Measurements from ENCODE around the gene UBE2K. TPM values are rescaled to one million over a fixed set of nuclear protein-coding genes. Genes with fewer than 3 reads are reported as not detected.
"Not testable (repeated sequence)": the region's sequence is repeated elsewhere in the genome, so short reads cannot be mapped to it uniquely, and the experiment has no call there.

Gene UBE2K
- polyA plus RNA-seq, 4 donors = 79.6 to 97.7 (median 90.4) TPM

- DNase-seq (ENCODE audit: low read depth in 4 of 4, low spot score in 2 of 4) = not testable (repeated sequence)
Observed at GRCh38 chr4:39721273-39721672, 23.3 kb downstream of the UBE2K start.

DNA sequence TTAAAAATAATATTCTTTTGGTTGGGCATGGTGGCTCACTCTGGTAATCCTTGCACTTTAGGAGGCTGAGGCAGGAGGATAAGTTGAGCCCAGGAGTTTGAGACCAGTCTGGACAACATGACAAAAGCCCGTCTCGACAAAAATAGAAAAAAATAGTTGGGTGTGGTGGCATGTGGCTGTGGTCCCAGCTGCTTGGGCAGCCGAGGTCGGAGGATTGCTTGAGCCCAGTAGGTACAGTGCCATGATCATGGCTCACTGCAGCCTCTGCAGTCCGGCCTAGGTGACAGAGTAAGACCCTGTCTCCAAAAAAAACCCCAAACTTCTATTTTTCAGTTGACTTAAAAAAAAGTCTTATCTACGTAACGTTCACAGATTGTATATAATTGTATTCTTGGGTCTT lies 23.9 kb downstream of the UBE2K start:
- DNase-seq (ENCODE audit: low read depth in 4 of 4, low spot score in 2 of 4) = no peak

DNA sequence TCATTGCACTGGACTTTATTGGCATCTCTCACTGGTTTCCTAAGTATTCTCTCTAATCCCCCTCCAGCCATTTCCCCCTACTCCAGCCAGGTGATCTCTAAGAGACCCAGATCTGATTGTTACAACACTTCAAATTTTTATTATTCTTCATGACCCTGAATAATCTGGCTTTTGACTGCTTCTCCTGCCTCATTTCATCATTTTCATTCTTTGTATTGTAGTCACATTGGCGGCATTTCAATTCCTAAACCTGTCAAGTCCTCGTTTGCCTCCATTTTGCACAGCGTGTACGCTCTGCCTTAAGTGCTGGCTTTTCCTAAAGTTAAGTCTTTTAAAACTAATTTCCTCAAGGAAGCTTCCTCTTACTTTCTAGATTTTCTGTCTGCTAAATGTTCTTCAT lies 31.6 kb downstream of the UBE2K start:
- no peak for DNase-seq (ENCODE audit: low read depth in 4 of 4, low spot score in 2 of 4)

DNA sequence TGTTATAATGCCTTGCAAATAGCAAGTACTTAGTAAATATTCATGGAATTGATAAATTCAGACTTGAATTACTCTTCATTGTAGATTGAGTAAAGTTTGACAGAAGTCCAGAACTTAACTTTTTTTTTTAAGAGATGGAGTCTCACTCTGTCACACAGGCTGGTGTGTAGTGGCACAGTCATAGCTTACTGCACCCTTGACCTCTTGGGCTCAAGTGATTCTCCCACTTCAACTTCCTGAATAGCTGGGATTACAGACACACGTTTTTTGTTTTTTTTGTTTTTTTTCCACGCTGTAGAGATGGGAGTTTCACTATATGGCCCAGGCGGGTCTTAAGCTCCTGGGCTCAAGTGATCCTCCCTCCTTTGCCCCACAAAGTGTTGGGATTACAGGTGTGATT lies 32.1 kb downstream of the UBE2K start:
- no peak for DNase-seq (ENCODE audit: low read depth in 4 of 4, low spot score in 2 of 4)

DNA sequence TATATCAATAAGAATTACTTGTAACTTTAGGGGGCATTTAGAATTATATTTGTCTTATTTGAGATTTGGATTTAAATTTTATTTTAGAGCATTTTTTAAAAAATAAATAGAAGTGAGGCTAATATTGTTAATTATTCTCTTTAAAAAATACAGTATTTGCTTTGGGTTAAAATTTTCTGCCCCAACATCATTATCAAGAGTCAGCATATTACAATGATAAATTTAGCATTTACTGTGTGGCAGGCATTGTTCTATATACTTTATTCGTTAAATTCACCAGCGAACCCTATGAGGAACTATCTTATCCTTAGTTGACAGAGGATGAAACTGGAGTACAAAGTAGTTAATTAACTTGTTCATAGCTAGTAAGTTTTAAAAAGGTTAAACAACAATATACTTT lies 34.0 kb downstream of the UBE2K start:
- DNase-seq (ENCODE audit: low read depth in 4 of 4, low spot score in 2 of 4) = no peak

- no peak for DNase-seq (ENCODE audit: low read depth in 4 of 4, low spot score in 2 of 4)
Observed at GRCh38 chr4:39732728-39733127, 34.8 kb downstream of the UBE2K start.

DNA sequence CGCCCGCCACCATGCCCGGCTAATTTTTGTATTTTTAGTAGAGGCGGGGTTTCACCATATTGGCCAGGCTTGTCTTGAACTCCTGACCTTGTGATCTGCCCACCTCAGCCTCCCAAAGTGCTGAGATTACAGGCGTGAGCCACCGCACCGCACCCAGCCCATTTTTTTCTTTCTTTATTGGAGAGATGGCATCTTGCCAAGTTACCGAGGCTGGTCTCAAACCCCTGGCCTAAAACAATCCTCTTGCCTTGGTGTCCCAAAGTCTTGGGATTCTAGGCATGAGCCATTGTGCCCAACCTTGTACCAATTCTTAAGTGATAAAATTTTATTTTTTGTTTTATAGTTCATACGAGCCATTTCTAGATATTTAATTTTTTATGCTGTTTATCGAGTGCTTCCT lies 41.7 kb downstream of the UBE2K start:
- DNase-seq (ENCODE audit: low read depth in 4 of 4, low spot score in 2 of 4) = not testable (repeated sequence)

- DNase-seq (ENCODE audit: low read depth in 4 of 4, low spot score in 2 of 4) = no peak
Observed at GRCh38 chr4:39741401-39741800, 43.5 kb downstream of the UBE2K start.

- no peak for DNase-seq (ENCODE audit: low read depth in 4 of 4, low spot score in 2 of 4)
Observed at GRCh38 chr4:39745920-39746319, 48.0 kb downstream of the UBE2K start.

GRCh38 chr4:39750216-39750615 lies 52.3 kb downstream of the UBE2K start:
- DNase-seq (ENCODE audit: low read depth in 4 of 4, low spot score in 2 of 4) = no peak

DNA sequence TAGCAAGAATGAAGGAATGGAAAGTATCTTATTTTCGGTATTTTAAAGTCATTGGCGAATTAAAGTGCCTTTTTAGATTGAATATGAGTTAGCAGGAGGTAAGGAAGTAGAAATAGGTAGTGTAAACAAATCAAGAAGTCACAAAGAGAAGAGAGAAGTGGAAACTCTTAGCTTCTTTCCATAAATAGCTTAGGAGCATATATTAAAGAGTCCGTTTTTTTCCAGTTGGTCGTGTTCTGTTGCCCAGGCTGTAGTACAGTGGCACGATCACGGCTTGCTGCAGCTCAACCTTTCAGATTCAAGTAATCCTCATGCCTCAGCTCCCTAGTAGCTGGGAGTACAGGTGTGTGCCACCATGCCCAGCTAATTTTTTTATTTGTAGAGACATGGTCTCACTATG lies 56.4 kb downstream of the UBE2K start:
- no peak for DNase-seq (ENCODE audit: low read depth in 4 of 4, low spot score in 2 of 4)

- DNase-seq (ENCODE audit: low read depth in 4 of 4, low spot score in 2 of 4) = no peak
Observed at GRCh38 chr4:39756159-39756558, 58.2 kb downstream of the UBE2K start.

DNA sequence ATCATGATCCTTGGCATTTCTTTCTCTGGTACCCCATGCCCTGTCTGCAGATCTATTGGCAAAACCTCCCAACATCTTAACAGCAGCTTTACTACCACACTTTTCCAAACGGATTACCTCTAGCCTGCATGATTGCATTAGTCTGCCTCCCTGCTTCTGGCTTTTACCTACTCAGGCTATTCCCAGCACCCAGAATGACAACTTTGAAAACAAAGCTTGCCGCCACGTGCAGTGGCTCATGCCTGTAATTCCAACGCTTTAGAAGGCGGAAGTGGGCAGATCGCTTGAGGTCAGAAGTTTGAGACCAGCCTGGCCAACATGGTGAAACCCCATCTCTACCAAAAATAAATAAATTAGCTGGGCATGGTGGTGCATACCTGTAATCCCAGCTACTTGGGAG lies 60.2 kb downstream of the UBE2K start:
- no peak for DNase-seq (ENCODE audit: low read depth in 4 of 4, low spot score in 2 of 4)

- DNase-seq (ENCODE audit: low read depth in 4 of 4, low spot score in 2 of 4) = no peak
Observed at GRCh38 chr4:39759569-39759968, 61.6 kb downstream of the UBE2K start.

- no peak for DNase-seq (ENCODE audit: low read depth in 4 of 4, low spot score in 2 of 4)
Observed at GRCh38 chr4:39761005-39761667, 63.2 kb downstream of the UBE2K start.

GRCh38 chr4:39763714-39764572 lies 66.0 kb downstream of the UBE2K start:
- DNase-seq (ENCODE audit: low read depth in 4 of 4, low spot score in 2 of 4) = peak in 1 of 4 donors; percentile 3

DNA sequence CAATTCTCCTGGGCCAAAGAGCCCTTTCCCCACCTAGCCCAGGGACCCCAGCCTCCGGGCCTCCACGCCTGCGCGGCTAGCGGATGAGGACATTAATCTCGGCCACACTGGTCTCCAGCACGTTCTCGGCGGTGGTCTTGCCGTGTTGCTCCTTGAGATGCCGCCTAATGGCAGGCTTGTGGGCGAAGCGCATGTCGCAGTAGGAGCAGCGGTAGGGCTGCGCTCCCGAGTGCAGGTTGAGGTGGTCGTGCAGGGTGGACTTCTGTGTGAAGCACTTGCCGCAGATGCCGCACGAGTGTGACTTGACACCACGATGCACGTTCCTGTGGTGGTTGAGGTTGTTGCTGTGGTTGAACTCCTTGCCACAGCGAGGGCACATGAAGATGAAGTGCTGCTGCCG lies 72.1 kb downstream of the UBE2K start:
- no peak for DNase-seq (ENCODE audit: low read depth in 4 of 4, low spot score in 2 of 4)

DNA sequence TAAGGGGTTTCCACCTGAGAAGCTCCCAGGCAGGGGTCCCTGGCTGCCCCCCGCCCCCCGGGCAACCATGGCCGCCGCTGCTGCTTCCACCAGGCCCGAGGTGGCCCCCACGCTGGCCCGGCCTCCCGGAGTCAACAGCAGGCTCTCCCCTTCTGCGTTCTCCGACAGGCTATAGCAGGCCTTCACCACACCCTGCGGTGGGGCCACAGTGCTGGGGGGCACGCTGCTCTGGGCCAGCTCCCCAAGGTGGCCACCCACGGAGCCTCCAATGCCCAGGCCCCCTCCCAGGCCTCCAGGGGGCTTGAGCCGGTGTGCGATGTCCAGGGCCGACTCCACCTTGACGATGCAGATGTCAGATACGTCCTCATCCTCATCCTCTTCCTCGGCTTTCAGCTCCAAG lies 72.5 kb downstream of the UBE2K start:
- no peak for DNase-seq (ENCODE audit: low read depth in 4 of 4, low spot score in 2 of 4)

GRCh38 chr4:39770969-39771724 lies 73.2 kb downstream of the UBE2K start:
- DNase-seq (ENCODE audit: low read depth in 4 of 4, low spot score in 2 of 4) = no peak

DNA sequence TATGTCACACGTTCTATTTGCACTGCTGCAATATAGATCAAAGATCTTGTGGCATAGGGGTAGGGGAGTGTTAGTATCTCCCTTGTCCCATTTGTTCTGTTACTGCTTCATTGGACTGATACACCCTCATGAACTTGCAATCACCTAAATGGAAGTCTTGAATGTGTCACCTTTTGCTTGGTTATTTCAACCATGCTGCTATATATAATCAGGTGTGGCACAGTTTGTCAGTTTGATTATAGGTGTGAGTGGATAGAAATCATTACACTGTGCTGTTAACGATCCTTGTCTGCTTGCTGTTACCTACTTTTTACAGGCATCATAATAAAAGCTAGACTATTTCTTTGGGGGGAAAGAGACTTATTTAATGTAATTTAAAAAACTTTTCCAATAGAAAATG lies 84.1 kb downstream of the UBE2K start:
- DNase-seq (ENCODE audit: low read depth in 4 of 4, low spot score in 2 of 4) = not testable (repeated sequence)

- no peak for DNase-seq (ENCODE audit: low read depth in 4 of 4, low spot score in 2 of 4)
Observed at GRCh38 chr4:39785083-39785482, 87.1 kb downstream of the UBE2K start.
